ENCODE data around the gene KRT6A. TPM values are rescaled to one million over a fixed set of nuclear protein-coding genes. Genes with fewer than 3 reads are reported as not detected.
"Not testable (repeated sequence)": the region's sequence is repeated elsewhere in the genome, so short reads cannot be mapped to it uniquely, and the experiment has no call there.

KRT6A gene
- total RNA-seq, 4 donors from 2014 or later: not detected

DNA sequence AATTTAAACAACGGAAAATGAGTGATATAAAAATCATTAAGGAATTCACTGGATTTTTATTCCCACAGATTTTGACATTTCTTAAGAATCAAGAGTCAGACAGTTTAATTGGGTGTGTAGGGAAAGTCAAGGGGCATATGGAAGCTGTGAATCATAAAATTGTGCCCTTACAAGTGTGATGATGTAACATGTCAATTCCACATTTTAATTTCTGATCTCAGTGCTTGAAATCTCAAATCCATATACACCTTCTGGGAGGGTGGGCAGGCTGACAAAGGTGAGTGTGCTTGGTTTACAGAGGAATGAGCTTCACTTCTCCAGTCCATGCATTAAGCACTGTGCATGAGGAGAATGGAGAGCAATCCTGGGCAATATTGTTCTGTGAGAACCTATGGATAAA lies 1.0 kb upstream of the KRT6A start:
- no peaks in the 10 kb centered on the region for H3K9me3 ChIP-seq
- intact Hi-C loops (cut with DNase I; ENCODE audit: low total_unique reads) (no loop called here), in situ Hi-C loops (cut with MboI; ENCODE audit: low sequenced_read_pairs in 4 of 4) (no loop called here)
- H3K4me3 ChIP-seq: no peak overlapping the region
- no peaks in the 10 kb centered on the region for H3K4me1 ChIP-seq
- ATAC-seq (no peak), DNase-seq (no peak)
- peaks cover 0 to 6% (median 3%) of the 10 kb centered on the region in 3 donors for H3K27me3 ChIP-seq
- H3K27ac ChIP-seq: no peak overlapping the region
- TF ChIP-seq, protein P1, sequence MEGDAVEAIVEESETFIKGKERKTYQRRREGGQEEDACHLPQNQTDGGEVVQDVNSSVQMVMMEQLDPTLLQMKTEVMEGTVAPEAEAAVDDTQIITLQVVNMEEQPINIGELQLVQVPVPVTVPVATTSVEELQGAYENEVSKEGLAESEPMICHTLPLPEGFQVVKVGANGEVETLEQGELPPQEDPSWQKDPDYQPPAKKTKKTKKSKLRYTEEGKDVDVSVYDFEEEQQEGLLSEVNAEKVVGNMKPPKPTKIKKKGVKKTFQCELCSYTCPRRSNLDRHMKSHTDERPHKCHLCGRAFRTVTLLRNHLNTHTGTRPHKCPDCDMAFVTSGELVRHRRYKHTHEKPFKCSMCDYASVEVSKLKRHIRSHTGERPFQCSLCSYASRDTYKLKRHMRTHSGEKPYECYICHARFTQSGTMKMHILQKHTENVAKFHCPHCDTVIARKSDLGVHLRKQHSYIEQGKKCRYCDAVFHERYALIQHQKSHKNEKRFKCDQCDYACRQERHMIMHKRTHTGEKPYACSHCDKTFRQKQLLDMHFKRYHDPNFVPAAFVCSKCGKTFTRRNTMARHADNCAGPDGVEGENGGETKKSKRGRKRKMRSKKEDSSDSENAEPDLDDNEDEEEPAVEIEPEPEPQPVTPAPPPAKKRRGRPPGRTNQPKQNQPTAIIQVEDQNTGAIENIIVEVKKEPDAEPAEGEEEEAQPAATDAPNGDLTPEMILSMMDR (IDR thresholded peaks at IDR 0.05 in 4 of 5, conservative IDR thresholded peaks at IDR 0.05 in 1 of 5): no peak
- no peak for TF ChIP-seq POLR2A (IDR thresholded peaks at IDR 0.05)
- no peaks in the 10 kb centered on the region for H3K36me3 ChIP-seq

DNA sequence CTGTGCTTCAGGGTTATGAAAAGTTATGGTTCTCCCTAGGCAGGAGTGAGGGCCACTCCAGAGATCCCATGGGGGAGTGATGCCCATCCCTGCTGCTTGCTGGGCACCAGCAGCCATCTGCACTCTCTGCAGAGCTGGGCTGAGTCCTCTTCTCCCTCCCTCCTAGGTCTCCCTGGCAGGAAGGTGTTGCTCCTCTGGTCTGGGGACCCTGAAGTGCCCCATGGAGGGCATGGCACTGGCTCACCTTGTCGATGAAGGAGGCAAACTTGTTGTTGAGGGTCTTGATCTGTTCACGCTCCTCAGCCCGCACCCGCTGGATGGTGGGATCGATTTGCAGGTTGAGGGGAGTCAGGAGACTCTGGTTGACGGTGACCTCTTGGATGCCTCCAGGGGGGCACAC lies 652 bp downstream of the KRT6A start:
- in situ Hi-C loops (cut with MboI; ENCODE audit: low sequenced_read_pairs in 4 of 4); DNase-seq; H3K4me1 ChIP-seq; ATAC-seq; intact Hi-C loops (cut with DNase I; ENCODE audit: low total_unique reads); H3K4me3 ChIP-seq; H3K9me3 ChIP-seq; H3K27me3 ChIP-seq; H3K36me3 ChIP-seq; H3K27ac ChIP-seq: not testable (repeated sequence)

DNA sequence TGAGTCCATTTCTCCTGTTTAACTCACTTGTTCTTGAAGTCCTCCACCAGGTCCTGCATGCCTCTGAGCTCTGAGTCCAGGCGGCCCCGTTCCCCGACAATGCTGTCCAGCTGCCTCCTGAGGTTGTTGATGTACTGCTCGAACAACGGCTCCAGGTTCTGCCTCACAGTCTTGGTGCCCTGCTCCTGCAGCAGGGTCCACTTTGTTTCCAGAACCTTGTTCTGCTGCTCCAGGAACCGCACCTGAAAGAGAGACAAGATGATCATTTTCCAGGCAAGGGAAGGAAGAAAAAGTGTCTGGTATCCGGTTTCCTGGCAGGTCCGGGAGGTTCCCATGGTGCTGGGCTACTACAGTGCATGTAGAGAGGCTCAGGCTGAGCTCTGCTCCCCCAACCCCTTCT lies 1.6 kb downstream of the KRT6A start:
- ATAC-seq; H3K27ac ChIP-seq; H3K4me1 ChIP-seq; H3K27me3 ChIP-seq; intact Hi-C loops (cut with DNase I; ENCODE audit: low total_unique reads); H3K9me3 ChIP-seq; DNase-seq; H3K36me3 ChIP-seq; H3K4me3 ChIP-seq; in situ Hi-C loops (cut with MboI; ENCODE audit: low sequenced_read_pairs in 4 of 4): not testable (repeated sequence)

DNA sequence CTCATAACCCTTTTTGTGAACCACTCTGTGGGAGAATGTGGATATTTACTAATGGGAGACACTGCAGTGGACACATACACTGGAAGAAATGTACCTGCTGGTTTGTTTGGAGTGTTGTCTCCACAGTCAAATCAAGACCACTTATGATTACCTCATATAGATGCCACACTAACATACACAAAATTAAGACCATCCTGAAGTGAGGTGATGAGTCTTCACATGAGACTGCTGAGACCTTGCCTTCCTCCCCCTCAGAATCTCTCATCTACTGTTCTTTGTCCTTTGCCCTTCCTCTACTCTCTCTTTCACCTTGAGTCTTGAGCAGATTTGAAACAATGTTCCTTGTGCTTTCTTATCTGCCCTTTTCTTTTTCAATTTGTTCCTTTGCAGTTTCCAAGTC lies 4.3 kb downstream of the KRT6A start:
- H3K27ac ChIP-seq: no peak overlapping the region
- in situ Hi-C loops (cut with MboI; ENCODE audit: low sequenced_read_pairs in 4 of 4) (no loop called here), intact Hi-C loops (cut with DNase I; ENCODE audit: low total_unique reads) (no loop called here)
- TF ChIP-seq POLR2A (IDR thresholded peaks at IDR 0.05): no peak
- TF ChIP-seq, protein P1 (IDR thresholded peaks at IDR 0.05 in 4 of 5, conservative IDR thresholded peaks at IDR 0.05 in 1 of 5): no peak
- no peak for ATAC-seq
- H3K9me3 ChIP-seq: no peaks in the 10 kb centered on the region
- DNase-seq: no peak
- no peaks in the 10 kb centered on the region for H3K36me3 ChIP-seq
- no peak overlapping the region for H3K4me3 ChIP-seq
- peaks cover 0 to 6% (median 3%) of the 10 kb centered on the region in 3 donors for H3K27me3 ChIP-seq
- no peaks in the 10 kb centered on the region for H3K4me1 ChIP-seq

DNA sequence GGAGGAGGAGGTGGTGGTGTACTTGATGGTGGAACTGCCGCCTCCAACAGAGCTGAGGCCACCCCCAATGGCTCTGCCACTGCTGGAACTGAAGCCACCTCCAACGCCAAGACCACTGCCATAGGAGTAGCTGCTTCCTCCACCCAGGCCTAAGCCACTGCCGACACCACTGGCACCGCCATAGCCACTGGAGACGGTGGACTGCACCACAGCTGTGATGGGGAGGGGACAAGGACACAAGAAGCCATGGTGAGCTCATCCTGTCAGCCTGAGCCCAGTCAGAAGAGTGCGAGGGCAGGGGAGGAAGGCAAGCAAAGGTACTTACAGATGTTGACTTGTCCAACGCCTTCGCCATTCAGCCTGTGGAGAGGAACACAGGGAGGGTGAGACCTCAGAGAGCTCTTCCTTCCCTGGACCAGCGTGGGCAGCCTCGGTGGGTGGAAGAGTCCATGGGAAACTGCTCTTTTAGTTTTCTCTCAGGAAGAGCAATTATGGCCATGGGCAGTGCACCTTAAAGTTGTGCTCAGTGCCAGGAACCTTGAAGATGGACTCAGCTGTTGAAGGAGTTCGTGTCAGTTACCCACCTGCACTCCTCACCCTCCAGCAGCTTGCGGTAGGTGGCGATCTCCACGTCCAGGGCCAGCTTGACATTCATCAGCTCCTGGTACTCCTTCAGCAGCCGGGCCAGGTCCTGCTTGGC lies 5.2 kb downstream of the KRT6A start:
- DNase-seq; ATAC-seq; intact Hi-C loops (cut with DNase I; ENCODE audit: low total_unique reads): not testable (repeated sequence)

DNA sequence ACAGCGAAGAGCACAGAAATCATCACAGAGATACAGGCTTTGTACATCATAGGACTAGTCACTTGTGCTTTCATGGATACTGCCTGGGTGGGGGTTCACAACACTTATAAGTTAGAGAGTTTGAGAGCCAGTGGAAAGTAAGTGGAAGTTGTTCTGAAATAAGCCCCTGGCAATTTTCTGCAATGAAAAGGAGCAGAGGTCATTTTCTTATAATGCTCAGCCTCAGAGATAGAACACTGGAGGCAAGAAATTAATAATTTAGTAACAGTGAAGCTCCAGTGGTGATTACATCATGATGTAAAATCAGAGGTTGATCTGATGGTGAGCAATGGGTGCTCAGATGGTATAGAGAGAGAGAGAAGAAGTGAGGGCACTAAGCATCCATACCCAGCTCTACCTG lies 5.8 kb downstream of the KRT6A start:
- Histone ChIP-seq H3K4me3 (no peak overlapping the region), H3K9me3 (no peaks in the 10 kb centered on the region), H3K27ac (no peak overlapping the region), H3K36me3 (no peaks in the 10 kb centered on the region), H3K4me1 (no peaks in the 10 kb centered on the region), H3K27me3 (peaks cover 0 to 3% (median 0%) of the 10 kb centered on the region in 3 donors)
- no peak for ATAC-seq
- no peak for DNase-seq
- intact Hi-C loops (cut with DNase I; ENCODE audit: low total_unique reads): no loop called here
- TF ChIP-seq, protein P1 (IDR thresholded peaks at IDR 0.05 in 4 of 5, conservative IDR thresholded peaks at IDR 0.05 in 1 of 5): no peak
- no peak for TF ChIP-seq POLR2A (IDR thresholded peaks at IDR 0.05)
- in situ Hi-C loops (cut with MboI; ENCODE audit: low sequenced_read_pairs in 4 of 4): no loop called here

More for the DNA sequence above, 5.2 kb downstream of the KRT6A start:
- H3K36me3 ChIP-seq; H3K9me3 ChIP-seq; H3K27me3 ChIP-seq; H3K4me3 ChIP-seq; H3K27ac ChIP-seq; in situ Hi-C loops (cut with MboI; ENCODE audit: low sequenced_read_pairs in 4 of 4); H3K4me1 ChIP-seq: not testable (repeated sequence)

All from gastrocnemius medialis (tissue), 4 donors.